Forelimb muscle (tissue), 1 donor: ENCODE data around the gene DIS3L2. TPM values are rescaled to one million over a fixed set of nuclear protein-coding genes. Genes with fewer than 3 reads are reported as not detected.
"Not testable (repeated sequence)": the region's sequence is repeated elsewhere in the genome, so short reads cannot be mapped to it uniquely, and the experiment has no call there.

Experiments
- DNase-seq: peaks from one replicate; pipeline ENCODE4 v3.0.0-alpha.2; 2013; ENCODE audit warnings: low read depth
- polyA plus RNA-seq: library from polyadenylated mRNA; unstranded; fragments of 120-200 nt; gene quantifications from one replicate; pipeline ENCODE4 v1.2.1, GENCODE V29; 2013; ENCODE audit not compliant: insufficient read length

Gene DIS3L2
- polyA plus RNA-seq, 1 donor = 21.1 TPM

DNA sequence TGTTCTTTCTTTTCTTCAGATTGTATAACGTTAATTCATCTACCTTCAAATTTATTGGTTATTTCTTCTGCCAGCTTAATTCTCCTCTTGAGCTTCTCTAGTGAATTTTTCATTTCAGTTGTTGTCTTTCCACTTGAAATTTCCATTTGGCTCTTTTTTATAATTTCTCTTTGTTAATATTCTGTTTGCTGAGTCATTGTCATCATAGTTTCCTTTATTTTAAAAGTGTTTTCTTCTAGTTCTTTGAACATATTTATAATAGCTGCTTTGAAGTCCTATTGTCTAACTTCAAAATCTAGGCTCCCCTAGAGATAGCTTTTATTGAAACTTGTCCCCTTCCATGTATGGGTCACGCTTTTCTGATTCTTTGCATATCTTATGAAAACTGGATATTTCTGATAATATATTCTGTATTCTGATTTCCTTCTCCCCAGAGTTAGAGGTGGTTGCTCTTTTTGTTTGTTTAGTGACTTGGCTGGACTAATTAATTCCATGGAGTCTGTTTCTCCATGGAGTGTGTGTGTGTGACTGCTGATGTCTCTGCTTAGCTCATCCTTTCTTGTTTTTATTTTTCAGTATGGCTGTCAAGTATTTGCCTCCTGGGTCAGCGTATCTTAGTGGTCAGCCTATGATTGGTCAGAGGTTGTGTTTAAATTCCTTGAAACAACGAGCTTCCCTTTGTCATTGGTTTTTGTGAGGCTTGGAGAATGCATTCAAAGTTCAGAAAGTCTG is 47.6 kb downstream of the DIS3L2 start:
- DNase-seq = no peak

DNA sequence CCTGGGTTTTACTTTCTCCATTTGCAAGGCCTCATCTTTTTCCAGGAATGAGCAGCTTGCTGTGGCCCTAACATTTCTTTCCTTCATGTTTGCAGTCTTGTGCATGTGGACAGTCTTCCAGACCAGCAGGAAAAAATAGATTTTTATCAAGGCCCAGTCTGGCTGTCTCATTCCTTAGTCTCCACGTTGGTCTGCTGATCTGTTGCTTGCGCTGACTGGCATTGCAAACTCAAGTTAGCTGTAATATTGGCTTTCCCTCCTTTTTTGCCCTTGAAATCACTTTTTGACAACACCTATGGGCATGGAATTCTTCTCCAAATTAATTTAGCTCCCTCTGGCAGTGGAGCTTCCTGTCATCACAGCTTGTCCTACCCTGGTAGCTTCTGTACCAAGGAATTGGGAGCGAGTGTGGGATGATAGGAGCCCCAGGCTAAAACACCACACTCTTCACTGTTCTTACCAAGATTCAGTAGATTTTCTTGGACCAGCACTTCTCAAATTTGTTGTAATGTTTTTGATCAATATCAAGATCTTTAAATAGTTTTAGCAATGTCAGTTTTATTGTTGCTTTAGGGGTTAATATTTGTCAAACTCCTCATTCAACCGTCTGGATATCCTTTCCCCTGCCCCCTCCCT is 48.2 kb downstream of the DIS3L2 start:
- DNase-seq = no peak

DNA sequence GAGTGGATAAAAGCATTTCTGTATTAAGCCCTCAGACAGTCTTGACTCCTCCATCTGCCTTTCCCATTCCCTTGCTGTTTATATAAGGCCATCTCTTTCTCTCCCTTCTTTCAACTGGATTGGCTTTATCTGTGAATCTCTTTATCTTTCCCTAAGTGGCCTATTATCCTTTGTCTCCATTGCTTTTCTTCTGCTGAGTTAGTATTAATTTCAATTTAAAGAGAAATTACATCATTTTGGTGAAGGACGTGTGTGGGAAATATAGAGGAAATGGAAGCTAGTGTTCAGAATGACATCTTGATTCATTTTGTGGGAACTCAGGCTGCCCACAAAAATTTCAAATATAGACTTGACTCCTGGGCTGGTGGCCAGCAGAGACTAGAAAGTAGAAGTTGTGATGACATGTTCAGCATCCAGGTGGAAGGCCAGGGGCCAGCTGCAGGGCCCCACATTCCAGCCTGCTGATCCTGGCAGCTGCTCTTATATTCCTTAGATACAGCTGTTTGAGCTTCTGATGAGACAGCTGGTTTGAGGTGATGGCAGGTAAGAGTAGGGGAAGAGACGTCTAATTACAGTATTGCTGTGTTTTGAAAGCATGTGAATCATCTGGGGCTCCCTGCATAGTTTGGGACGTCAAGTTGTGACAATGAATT is 52.3 kb downstream of the DIS3L2 start:
- DNase-seq = no peak

DNA sequence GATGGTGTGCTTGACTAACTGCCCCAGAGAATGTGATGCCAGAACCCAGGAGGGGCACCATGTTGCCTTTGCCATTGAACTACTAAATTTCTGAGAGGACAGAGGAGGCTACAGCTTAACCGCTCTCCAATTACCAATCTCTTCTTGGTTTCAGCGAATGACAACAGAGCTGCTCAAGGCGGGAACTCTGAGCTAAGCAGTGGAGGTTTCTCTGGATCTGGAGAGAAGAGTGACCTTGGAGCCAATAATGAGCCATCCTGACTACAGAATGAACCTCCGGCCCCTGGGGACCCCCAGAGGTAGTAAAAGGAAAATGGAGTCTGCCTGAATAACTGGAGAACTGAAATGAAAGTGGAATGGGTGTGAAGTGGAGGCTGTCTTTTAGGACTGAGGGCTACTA is 53.2 kb downstream of the DIS3L2 start:
- DNase-seq = no peak

DNA sequence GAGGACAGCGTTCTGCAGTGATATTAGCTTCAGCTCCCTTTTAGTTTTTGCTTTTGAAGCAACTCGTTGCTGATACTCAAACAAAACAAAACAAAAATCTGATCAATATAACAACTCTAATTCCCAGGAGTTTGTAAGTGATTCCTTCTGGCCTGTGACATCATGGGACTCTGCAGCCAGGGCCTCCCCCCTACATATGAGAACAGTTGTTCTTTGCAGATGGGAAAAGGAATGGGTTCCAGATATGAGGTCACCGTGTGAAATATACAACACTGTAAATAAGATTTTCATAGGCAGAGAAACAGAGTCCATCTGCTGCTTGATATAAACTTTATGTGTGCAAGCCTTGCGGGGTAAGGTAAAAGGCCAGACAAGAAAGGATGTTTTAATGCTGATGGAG is 56.7 kb downstream of the DIS3L2 start:
- DNase-seq = peak; percentile 87

DNA sequence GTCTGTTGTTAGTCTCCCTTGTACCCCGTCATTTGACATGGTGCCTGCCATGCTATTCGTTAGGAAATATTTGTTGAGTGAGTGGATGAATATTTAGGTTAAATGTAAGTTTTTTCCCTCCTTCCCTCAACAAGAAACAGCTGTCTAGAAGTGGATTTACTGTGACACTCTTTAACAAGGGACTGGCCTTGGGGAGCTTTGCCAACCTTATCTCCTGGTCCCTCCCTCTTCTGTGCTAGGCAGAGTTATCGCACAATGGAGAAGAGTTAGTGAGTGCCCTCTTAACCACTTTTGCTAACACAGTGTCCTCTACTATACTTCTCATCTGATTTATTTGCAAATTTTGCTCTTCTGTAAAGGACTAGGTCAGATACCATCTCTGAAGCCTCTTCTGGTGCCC is 61.2 kb downstream of the DIS3L2 start:
- DNase-seq = no peak

DNA sequence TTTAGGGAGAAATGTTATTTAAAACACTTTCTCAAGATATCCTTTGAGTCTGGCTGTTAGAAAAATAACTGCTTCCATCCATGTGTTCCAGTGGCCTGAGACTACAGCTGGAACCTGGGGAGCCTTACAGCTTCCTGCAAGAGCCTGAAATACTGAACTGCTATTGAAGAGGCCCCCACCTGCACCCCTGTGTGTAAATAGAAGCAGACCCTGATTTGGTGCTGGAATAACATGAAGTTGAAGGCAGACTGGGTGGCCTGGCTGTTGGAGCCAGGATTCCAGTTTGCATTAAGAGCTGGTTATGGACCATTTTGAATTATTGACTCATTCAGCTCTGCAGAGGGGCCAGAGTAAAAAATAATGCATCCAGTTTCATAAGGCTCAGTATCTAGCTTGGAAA is 61.9 kb downstream of the DIS3L2 start:
- DNase-seq = no peak

DNA sequence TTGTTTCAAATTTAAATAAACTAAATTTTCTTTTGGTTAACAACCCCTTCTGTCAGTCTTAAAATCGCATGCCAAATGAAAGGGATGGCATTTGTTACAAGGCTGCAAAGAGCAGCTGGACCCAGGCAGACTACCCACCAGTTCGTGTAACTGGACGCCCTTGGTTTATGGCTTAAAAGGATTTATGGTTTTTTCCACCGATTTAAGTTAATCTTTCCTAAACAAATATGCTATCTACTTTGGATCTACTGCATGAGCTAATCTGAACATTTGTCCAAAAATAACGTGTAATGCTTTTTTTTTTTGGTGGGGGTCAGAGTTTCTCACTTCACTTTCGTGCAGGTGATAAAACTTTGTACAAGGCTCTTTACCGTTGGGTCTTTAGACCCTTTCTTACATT is 62.9 kb downstream of the DIS3L2 start:
- no peak for DNase-seq

DNA sequence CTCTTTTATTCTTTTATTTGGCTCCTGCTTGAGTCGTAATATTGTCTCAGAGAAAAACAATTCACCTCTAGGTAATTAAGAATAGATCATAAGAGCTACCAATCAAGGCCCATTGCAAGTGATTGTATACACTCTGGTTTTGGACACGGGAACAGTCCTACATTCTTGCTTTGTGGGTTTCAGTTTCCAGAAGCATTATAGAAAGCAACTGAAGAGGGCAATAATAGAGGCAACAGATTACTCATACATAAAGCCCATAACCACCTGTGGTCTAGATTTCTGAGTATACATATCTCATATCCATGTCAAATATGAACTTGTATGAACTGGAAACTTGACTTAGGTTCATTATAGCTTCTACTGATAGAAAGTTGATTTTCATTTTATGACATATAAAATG is 65.4 kb downstream of the DIS3L2 start:
- no peak for DNase-seq

DNA sequence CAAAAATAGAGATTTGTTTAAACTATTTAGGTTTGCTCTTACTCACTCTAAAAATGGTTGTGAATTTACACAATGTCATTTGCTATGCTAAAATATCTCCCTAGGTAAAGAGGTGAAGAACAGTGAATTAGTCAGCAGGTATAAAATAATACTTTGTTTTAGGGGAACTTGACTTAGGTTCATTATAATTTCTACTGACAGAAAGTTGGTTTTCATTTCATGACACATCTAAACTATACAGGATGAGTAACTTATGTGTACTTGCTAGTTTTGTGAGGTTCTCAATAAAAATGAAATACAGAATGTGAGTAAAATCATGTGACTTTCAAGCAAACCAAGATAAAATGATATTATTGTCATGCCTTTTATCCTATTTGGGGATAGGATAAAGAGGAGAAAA is 66.0 kb downstream of the DIS3L2 start:
- DNase-seq = no peak

DNA sequence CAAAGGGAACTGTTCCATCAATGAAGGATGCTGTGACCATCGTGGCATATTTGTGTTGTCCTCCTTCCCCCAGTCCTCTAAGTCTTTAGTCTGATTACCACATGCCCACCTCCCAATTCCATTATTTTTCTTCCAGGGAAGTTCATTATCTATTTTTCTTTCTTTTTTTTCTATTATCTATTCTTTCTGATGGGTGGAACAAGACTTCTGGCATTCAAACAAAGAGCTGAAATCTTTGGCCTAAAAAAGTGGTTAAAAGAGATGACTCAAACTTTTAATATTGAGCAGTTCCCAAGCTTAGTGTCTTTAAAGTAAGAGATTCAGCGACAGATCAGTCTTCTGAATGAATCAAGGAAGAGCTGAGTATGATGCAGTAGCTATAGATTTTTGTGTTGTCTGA is 66.6 kb downstream of the DIS3L2 start:
- no peak for DNase-seq

DNA sequence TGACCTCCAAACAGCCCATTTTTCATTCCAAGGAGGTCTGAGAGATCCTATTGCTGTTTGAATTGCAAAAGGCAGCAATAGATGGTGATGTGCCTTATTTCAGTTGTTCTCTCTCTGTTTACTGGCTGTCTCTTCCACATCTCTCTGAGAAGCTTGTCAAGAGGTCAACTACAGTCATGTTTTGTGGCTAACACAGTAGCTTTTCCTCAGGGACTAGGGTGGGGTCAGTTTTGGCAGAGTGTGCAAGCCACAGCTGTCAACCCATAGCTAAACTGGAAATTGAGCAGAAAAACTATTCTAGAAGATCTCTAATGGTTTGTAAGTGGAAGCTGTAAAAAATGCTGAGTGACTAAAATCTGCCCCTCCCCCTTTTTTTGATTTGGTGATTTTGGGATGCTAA is 67.1 kb downstream of the DIS3L2 start:
- peak; percentile 46 for DNase-seq

DNA sequence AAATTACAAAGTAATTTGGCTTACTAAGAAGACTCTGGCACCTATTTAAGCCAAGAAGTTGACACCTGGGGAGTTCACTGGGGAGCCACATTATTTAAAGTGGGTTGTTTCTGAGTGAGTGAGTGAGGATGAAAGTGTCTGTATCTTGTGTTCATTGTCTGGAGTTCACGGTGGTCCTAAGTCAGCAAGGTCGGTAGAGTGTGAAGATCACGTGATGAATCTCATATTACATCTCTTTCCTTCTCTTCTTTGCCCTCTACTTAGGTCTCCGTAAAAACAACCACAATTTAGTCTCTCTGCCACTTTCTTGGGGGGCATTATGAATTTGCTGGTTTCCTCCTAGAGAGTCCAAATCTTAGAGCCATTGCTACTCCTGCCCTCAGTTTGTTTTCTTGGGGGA is 67.8 kb downstream of the DIS3L2 start:
- DNase-seq = no peak

DNA sequence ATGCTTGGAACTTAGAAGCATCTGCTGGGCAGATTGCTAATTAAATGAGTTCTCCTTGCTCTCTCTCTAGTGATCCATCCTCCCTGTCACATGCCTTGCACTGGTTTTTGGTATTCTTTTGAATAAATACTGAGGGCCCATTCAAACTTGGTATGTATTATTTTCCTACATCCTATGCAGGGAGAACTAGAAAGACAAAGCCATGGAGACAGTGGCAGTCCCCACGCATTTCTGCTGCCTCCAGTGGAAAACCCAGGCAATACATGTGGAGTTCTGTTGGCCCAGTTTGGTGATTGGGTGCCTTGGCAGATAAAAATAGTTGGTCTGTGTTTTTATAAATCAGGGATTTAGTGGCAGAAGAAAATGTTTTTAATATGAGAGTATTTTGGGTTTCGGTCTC is 68.7 kb downstream of the DIS3L2 start:
- DNase-seq = no peak

DNA sequence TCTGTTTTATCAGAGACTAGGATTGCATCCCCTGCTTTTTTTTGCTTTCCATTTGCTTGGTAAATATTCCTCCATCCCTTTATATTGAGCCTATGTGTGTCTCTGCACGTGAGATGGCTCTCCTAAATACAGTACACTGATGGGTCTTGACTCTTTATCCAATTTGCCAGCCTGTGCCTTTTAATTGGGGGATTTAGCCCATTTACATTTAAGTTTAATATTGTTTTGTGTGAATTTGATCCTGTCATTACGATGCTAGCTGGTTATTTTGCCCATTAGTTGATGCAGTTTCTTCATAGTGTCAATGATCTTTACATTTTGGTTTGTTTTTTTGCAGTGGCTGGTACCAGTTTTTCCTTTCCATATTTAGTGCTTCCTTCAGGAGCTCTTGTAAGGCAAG is 73.8 kb downstream of the DIS3L2 start:
- not testable (repeated sequence) for DNase-seq

DNA sequence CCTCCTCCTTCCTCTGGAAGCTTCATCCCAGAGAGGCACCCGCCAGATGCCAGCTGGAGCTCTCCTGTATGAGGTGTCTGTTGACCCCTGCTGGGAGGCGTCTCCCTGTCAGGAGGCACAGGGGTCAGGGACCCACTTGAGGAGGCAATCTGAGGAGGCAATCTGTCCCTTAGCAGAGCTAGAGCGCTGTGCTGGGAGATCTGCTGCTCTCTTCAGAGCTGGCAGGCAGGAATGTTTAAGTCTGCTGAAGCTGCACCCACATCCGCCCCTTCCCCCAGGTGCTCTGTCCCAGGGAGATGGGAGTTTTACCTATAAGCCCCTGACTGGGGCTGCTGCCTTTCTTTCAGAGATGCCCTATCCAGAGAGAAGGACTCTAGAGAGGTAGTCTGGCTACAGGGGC is 75.4 kb downstream of the DIS3L2 start:
- not testable (repeated sequence) for DNase-seq

DNA sequence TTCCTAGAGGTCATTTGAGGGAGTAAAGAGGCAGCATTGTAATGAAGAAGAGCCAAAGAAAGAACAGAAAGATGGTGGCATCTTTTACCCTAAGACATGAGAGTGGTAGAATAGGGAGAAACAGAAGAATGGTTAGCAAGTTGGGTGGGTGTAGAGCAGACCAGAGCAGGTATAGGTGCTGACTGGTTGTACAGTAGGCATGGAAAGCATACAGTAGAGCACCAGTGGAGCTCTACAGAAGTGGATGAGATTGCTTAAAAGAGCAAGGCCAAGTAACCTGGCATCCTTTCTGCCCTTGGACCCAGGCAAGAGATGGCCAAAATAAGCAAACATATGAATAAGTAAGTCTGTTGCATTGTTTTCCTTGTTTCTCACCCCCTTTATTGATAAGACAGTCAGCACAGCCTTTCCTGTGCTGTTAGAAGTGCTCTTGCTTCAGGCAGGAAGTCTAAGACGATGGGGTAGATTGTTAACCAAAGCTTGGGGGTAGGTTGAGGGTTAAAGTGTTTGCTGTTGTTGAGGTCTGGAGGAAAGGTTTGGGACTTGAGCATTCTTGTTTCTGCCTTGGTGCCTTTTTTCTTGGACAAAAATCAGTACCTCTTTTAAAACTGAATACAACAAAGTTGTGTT is 76.9 kb downstream of the DIS3L2 start:
- DNase-seq = no peak

DNA sequence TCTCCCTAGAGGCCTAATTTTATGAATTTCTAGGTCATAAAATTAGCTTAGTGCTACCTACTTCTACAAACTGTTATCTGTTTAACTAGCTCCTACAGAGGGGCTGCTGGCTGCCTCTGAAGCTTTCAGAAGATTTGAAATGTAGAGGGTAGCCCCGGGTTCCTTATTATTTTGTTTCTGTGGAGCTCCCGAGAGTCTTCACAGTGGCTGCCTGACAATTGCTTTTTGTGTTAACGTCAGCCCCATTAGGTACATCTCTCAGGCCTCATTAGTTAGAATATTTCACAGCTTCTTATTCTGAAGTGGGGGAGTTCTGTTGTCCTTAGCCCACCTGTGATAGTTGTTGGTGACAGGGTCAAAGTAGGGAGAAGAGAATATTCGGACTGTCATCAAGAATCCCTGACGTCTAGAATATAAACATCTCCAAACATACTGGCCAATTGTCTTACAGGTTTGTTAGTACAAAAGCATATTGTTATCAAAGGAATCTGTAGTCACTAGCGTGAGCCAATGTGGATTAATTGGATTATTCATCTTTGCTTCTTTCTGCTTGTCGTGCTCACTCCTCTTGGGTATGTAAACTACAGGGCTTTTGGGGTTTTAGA is 77.5 kb downstream of the DIS3L2 start:
- no peak for DNase-seq

DNA sequence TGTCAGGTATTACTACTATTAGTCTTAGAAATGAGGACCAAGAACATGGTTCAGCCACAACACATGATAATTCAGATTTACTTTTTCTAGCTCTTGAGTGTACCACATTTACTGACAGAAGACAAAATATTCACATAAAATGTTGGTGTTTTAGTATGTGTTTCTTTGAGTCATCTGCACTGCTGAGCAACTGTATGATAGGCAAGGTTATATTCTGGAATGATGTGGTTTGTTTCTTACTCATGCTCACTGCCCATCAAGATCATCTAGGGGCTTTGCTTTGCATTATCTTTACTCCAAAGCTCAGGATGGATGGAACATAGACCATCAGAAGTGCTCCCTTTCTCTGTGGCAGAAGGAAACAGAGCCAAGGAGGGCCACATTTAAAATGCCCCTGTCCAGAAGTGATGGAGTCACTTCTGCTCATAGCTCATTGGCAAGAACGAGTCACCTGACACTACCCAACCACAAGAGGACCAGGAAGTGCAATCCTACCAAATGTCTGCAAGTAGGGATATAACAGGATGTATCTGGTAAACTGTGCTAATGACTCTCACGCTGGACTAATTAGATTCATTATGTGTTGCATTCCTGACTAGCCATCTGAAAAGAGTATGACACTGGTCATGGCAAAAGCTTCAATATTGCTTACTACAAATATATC is 81.5 kb downstream of the DIS3L2 start:
- no peak for DNase-seq

DNA sequence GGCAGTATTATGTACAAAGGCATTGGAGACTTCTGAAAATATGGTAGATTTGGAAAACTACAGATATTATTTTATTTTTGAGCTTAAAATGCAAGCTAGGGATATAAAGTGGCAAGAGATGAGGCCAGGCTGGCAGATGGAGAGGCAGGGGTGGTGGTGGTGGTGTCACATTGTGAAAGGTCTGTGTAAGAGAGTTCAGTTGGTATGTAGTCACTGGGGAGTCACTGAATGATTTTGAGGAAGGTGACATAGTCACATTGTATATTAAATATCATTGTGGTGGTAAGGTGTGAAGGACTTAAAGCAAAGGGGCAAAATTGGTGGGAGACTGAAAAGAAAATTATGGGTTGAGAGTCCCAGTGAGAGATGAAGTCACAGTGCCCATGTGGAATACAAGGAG is 82.5 kb downstream of the DIS3L2 start:
- DNase-seq = no peak

DNA sequence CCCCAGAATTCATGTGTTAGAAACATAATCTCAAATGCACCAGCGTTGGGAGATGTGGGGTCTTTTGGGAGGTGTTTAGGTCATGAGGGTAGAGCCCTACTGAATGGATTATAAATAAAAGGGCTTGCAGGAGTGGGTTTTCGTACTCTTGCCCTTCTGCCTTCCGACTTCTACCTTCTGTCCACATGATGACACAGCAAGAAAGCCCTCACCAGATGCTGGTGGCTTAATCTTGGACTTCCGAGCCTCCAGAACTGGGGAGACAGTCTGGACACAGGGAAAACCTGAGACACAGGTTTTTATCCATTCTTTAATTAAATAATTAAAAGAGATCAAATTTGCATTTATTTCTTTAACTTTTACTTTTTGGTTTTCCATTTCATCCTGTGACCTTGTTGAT is 87.8 kb downstream of the DIS3L2 start:
- no peak for DNase-seq

DNA sequence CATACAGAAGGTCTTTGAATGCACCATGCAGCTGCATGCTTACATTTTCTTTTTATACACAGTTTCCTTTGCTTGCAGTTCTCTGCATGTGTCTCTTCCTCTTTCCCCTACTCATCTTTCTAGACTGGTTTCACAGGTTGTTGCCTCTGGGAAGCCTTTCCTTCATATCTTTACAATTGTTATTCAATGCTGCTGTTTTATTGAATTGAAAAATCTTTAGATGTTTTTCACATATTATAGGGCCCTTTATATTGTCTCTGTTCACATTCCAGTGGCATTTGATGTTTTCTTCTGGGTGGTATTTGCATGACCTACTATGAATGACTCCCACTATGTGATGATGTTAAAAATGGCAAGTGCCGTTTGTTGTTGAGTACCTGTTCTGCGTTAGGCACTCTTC is 91.1 kb downstream of the DIS3L2 start:
- no peak for DNase-seq
